HG02571 (cell line): ENCODE results near the gene ERCC6L2.

Experiments
- ATAC-seq: cut with Tn5 transposase; IDR thresholded peaks from one replicate; pipeline ENCODE4 v1.9.1; 2021; ENCODE audit warnings: mild to moderate bottlenecking, moderate library complexity; ENCODE audit not compliant: unreplicated experiment

ERCC6L2 gene

DNA sequence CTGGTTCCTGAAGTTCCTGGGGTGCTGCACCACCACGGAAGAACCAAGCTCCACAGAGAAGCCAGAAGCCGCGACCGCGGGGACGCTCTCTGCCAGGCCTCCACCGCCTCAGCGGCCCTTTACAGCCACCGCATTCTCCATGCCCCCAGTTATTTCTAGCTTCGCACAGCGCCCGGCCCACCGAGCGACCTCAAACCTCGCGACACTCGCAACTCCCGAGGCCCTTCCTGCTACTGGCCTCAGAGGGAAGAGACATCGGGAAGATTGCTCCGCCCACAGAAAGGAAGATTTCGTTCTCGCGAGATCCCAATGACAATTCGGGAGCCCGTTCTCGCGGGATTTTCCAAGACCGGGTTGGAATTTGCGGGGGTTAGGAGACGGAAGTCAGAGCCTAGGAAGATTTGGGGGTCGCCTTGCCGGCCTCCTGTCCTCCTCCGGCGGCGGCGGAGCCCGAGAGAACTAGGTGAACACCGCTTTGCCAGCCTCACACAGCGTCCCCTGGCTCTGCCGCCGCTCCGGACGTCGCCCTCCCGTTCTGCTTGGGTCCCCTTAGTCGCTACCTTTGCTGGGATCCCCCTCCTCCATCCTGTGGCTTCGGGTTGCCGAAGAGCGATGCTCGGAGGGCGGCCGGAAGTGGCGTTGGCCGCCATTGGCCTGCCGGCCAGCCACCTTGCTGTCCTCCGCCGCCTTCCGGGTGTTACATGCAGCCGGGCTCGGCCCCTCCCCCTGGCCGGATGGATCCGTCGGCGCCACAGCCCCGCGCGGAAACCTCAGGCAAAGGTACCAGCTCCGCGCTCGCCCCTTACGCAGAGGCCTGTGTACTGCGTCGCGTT lies at the start of gene ERCC6L2:
ERCC6L2 (plus strand) TSS at position 387 of the 833 bp plus-strand sequence; CDS start at position 735, 348 bp downstream.
- ATAC-seq, result peak; percentile 91

- no peak for ATAC-seq
These were observed 49.2 kb upstream of the ERCC6L2 start for GRCh38 chr9:95826183-95826838.

- ATAC-seq, result no peak
These were observed 44.7 kb upstream of the ERCC6L2 start for GRCh38 chr9:95830768-95831167.

DNA sequence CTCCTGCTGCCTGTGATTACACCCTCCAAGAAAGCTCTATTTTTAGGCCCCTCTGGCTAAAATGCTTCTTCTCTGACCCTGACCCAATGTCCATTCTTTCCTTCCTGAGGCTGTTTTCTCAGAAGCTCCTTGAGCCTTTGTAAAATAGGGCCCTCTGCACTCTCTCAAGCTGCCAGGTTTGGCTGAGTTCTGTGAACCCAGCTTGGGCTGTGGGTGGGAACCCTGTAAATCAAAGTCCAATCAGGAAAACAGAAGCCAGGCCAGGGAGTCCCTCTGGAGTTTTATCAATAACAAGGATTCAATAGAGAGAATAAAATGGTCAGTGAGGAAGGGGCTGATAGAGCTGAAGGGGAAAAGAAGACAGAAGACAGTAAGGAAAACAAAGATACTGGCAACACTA lies 43.7 kb upstream of the ERCC6L2 start:
- ATAC-seq, result no peak

DNA sequence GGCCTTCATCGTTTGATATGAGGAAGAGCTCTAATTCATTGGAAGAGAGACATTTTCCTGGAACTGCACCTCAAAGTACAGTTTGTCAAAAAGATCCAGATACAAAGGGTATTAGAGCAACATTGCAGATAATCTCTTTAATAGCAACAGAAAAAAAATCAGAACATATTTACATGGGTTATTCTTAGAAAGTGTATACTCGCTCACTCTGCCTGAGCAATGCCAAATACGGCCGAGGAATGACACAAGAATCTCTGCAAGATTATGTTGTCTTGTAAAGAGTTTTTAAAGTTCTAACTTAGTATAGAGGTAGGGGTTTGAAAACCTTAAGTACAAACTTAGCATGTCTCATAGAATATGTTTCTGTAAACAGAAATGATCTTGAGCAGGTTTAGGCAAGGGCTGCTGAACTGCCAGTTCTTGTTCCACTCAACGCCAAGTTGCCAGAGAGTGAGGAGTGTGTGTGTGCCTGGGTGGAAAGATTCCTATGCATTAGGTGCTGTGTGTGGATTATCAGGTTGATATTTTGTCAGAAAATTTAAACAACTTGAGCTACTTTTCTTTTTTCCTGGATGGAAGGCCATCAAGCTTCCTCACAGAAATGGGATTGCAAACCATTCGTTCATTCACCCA lies 41.8 kb upstream of the ERCC6L2 start:
- ATAC-seq, result no peak

DNA sequence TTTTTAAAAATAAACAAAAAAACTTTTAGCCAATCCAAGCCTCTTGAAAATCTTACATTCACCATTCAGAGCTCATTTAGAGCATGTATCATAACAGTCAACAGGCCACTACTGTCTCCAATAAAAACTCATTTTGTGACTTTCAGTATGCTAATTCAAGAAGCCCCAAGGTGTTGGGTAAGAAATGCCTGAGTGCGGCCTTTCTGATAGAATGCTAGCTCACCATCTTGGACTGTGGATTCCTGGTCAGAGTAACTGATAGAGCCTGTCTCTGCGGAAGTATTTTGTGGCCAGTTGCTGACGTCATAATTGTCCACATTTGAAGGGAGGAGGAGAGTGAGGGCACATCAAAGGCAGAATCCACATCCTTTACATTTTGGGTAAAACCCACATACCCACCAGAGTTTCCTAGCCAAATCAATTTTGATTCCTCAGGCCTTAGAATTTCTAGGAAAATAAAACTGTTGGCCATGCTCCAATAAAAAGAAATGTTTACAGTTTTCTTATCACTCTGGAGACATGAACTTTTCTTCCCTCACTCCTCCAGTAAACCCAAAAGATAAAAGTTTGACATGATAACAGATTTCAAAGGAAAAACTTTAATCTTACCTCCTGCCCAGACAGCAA lies 41.1 kb upstream of the ERCC6L2 start:
- no peak for ATAC-seq

- no peak for ATAC-seq
These were observed 40.1 kb upstream of the ERCC6L2 start for GRCh38 chr9:95835393-95835792.

DNA sequence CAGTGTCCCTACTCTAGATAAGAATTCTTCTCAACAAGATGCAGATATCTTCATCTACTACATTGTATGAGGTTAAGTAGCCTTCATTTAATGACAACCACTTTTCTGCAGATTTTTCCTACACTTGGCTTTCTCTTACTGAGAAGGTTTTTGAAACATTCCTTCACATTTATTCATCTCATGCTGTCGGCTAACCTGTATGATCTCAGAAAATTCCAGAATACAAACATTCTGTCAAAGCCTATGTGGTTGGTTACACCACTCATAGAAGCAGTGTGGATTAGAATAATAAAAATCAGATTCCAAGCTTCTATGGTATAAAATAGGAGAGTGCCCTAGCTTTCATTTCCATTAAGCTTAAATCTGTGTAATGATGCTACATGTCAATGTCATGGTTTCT lies 39.4 kb upstream of the ERCC6L2 start:
- ATAC-seq, result no peak

DNA sequence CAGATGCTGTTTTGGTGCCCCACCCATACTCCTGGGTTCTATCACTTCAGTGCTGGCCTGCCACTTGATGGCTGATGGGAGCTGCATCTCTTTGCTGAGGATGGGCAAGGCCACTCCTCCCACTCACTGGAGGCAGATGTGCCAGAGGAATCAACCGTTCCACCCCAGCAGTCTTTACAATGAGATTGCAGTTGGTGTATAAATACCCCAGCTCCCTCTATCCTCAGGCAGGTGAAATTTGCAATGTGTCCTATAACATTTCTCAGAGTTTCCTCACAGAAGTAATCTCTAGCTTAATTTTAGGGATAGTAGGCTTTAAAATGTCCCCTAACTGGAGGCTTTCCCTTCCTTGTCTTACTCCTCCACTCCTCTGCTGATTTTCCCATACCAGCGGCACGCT lies 36.5 kb upstream of the ERCC6L2 start:
- ATAC-seq, result no peak

- ATAC-seq, result no peak
These were observed 35.4 kb upstream of the ERCC6L2 start for GRCh38 chr9:95840074-95840473.

GRCh38 chr9:95841377-95841776 lies 34.1 kb upstream of the ERCC6L2 start:
- no peak for ATAC-seq

DNA sequence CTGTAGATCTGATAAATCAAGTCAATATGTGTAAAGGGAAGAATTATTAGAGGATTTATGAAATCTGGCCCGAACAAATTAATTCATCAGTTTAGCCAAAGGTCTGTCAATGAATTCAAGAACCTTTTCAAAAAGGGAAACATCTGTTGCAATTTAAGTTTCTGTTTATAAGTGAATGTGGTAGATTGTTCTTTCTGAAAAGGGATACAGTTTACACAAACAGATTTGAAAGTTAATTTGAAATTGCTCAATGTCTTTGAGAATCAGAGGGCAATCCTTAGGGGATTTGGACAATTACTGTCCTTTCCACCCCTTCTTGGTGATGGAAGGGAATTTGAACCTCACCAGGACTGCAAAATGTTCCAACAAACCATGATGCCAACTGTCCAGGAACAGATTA lies 29.7 kb upstream of the ERCC6L2 start:
- ATAC-seq, result no peak

DNA sequence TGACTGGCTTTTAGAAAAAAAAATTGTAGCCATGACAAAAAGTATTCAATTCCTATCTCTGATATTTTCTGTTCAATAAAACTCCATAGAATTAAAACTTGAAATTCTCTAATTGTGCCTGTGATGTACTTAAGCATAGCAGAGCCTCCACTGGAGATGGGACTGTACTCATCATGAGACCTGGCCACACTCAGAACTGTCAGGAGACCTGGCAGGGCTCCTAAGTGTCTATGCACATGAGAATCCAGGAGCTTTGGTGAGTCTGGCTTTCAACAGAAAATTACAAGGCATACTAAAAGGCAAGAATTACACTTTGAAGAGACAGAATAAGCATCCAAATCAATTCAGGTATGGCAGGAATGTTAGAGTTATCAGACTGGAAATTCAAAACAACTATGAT lies 26.7 kb upstream of the ERCC6L2 start:
- no peak for ATAC-seq

DNA sequence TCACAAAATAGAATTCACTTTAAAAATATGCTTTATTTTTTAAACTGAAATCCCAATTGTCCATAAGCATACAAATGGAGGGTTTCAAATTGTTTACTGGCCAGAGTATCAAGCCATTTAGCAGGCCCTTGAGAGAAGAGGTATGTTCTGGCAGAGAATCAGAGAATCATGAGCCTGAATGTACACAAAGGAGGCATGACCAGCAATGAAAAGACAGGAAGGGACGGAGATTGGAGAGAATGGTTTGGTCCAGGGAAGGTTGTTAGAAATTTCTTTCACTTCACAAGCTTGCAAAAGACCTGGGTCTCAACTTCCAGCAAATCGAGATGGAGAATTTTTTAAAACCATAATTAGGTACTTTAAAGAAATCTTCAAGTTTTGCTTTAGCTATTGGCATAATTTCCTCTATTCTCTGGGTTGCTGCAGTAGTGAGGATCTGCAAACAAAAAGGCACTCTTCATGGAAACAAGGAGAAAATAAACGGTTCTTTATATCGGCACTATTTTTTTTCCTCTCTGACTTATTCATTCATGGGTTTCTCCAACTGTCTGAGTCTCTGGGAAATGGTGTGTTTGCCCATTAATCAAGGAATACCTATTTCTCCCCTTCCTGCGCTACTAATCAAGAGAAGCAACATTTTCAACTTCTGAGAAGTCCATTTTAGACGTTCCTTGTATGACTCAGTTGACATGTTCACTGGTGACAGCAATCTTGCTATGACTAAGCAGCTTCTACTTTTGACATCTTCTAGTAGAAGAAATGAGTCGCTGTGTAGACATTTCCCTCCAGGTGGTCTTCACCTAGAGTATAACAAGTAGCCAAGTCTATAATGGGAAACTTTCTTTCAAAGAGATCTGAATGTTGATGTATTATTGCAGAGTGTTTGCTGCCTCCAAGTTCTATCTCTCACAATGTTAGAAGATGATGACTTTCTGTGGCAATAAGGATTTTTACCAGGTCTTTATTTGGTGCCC lies 23.1 kb upstream of the ERCC6L2 start:
- ATAC-seq, result peak; percentile 97

GRCh38 chr9:95854386-95855020 lies 21.0 kb upstream of the ERCC6L2 start:
- ATAC-seq, result no peak

DNA sequence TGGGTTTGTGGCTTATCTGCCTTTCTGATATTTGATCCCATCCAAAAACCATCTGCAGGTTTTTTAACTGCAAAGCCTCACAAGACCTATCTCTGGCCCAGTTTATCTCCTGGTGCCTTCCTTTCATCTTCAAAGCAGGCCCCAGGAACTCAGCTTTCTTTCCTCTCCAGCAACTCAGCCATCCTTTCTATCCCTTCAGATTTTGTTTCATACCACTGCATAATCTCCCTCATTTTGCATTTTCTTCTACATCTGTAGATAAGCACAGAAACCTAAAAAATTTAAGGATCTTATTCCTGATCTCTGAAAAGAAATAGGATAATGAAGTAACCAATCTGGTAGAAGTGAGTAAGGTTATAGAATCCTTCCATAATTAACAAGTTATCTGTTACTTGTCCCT lies 19.5 kb upstream of the ERCC6L2 start:
- no peak for ATAC-seq

DNA sequence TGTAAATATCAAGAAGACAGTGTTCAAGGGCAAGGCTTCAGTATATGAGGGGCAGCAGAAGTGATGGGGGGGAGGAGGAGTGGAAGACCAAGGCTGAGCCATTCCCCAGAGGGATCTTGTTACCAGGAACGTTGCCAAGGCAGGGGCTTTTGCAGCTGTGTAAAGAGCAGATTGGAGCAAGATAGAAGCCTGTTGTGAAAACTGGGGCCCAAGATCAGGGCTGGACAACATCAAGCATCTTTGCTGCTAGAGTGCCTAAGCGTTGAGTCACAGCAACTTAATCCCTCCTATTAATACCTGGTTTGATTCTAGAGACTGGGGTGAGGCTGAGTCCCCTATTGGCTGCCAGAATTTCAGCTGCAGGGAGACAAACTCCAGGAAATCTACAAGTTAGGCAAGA lies 18.4 kb upstream of the ERCC6L2 start:
- ATAC-seq, result no peak

- no peak for ATAC-seq
These were observed 17.6 kb upstream of the ERCC6L2 start for GRCh38 chr9:95857896-95858295.

GRCh38 chr9:95862343-95862742 lies 13.1 kb upstream of the ERCC6L2 start:
- no peak for ATAC-seq
